ENCODE data around the gene CENPT. TPM values are rescaled to one million over a fixed set of nuclear protein-coding genes. Genes with fewer than 3 reads are reported as not detected.

The CENPT gene
- total and polyA plus RNA-seq, 2 of the 13 experiments (the other 11 are each of a cell fraction or from before 2014, with no cell fraction given) = 40.9 to 43.3 TPM

DNA sequence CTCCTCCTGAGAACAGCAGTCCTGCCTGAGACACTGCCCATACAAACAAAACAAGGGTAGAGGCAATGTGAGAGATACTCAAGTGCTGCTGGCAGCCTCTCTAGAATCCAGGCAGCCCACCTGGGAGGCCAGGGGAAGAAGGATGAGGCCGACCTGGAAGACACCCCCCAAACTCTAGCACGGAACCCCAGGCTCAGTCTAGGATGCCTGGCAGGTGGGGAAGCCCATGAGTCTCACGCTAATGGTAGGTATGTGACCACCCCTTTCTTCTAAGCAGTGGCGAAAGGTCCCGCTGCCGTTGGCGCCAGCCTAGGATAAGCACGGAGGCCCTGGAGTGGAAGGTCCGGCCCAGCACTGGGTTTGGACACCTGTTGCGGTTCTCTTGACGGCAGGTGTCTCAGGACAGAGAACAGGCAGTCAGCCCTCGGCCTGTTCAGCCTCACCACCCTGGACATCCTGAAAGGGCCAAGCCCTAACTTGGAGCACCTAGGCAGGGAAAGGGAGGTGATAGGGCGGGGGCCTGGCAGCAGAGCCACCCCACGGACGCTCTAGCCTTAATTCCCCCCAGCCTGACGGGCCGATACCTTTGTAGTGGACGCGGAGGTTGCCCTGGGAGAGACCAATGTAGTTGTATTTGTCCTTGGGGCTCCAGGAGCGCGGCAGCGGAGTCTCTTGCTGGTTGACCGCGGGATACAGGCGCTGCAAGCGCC is 41.6 kb downstream of the CENPT start (continued):
- TF ChIP-seq, protein P1, sequence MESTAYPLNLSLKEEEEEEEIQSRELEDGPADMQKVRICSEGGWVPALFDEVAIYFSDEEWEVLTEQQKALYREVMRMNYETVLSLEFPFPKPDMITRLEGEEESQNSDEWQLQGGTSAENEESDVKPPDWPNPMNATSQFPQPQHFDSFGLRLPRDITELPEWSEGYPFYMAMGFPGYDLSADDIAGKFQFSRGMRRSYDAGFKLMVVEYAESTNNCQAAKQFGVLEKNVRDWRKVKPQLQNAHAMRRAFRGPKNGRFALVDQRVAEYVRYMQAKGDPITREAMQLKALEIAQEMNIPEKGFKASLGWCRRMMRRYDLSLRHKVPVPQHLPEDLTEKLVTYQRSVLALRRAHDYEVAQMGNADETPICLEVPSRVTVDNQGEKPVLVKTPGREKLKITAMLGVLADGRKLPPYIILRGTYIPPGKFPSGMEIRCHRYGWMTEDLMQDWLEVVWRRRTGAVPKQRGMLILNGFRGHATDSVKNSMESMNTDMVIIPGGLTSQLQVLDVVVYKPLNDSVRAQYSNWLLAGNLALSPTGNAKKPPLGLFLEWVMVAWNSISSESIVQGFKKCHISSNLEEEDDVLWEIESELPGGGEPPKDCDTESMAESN (CRISPR knock-in tag; conservative IDR thresholded peaks at IDR 0.05) = peak; percentile 26; the same call in 1 of the 2 replicates
- TF ChIP-seq, protein P2, sequence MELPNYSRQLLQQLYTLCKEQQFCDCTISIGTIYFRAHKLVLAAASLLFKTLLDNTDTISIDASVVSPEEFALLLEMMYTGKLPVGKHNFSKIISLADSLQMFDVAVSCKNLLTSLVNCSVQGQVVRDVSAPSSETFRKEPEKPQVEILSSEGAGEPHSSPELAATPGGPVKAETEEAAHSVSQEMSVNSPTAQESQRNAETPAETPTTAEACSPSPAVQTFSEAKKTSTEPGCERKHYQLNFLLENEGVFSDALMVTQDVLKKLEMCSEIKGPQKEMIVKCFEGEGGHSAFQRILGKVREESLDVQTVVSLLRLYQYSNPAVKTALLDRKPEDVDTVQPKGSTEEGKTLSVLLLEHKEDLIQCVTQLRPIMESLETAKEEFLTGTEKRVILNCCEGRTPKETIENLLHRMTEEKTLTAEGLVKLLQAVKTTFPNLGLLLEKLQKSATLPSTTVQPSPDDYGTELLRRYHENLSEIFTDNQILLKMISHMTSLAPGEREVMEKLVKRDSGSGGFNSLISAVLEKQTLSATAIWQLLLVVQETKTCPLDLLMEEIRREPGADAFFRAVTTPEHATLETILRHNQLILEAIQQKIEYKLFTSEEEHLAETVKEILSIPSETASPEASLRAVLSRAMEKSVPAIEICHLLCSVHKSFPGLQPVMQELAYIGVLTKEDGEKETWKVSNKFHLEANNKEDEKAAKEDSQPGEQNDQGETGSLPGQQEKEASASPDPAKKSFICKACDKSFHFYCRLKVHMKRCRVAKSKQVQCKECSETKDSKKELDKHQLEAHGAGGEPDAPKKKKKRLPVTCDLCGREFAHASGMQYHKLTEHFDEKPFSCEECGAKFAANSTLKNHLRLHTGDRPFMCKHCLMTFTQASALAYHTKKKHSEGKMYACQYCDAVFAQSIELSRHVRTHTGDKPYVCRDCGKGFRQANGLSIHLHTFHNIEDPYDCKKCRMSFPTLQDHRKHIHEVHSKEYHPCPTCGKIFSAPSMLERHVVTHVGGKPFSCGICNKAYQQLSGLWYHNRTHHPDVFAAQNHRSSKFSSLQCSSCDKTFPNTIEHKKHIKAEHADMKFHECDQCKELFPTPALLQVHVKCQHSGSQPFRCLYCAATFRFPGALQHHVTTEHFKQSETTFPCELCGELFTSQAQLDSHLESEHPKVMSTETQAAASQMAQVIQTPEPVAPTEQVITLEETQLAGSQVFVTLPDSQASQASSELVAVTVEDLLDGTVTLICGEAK (IDR thresholded peaks at IDR 0.05) = no peak
- TF ChIP-seq, protein P2 (CRISPR knock-in tag; IDR thresholded peaks at IDR 0.05) = 0 out of 2 replicates have a peak, but pooled peaks have one; percentile 3
- TF ChIP-seq IRX3 (CRISPR knock-in tag; IDR thresholded peaks at IDR 0.05; ENCODE audit: borderline replicate concordance, low read depth) (no peak), ZNF891 (CRISPR knock-in tag; IDR thresholded peaks at IDR 0.05) (0 out of 2 replicates have a peak, but pooled peaks have one; percentile 83), ZNF329 (CRISPR knock-in tag; IDR thresholded peaks at IDR 0.05; ENCODE audit: low read depth) (no peak), ATF7-NPFF (CRISPR knock-in tag; IDR thresholded peaks at IDR 0.05; ENCODE audit: low read depth) (0 out of 2 replicates have a peak, but pooled peaks have one; percentile 31), ARNTL (CRISPR knock-in tag; IDR thresholded peaks at IDR 0.05) (0 out of 2 replicates have a peak, but pooled peaks have one; percentile 18), FOXA3 (CRISPR knock-in tag; IDR thresholded peaks at IDR 0.05) (no peak), ZKSCAN8 (CRISPR knock-in tag; IDR thresholded peaks at IDR 0.05; ENCODE audit: borderline replicate concordance) (no peak), HIVEP1 (CRISPR knock-in tag; IDR thresholded peaks at IDR 0.05) (no peak; the same call in 1 of the 2 replicates), GLI4 (CRISPR knock-in tag; IDR thresholded peaks at IDR 0.05; ENCODE audit: borderline replicate concordance) (peak; percentile 96; the same call in 1 of the 2 replicates), ZNF773 (CRISPR knock-in tag; IDR thresholded peaks at IDR 0.05; ENCODE audit: borderline replicate concordance) (0 out of 2 replicates have a peak, but pooled peaks have one; percentile 15), CHCHD3 (CRISPR knock-in tag; IDR thresholded peaks at IDR 0.05) (peak; percentile 67; the same call in 1 of the 2 replicates)
- TF ChIP-seq, protein P3, sequence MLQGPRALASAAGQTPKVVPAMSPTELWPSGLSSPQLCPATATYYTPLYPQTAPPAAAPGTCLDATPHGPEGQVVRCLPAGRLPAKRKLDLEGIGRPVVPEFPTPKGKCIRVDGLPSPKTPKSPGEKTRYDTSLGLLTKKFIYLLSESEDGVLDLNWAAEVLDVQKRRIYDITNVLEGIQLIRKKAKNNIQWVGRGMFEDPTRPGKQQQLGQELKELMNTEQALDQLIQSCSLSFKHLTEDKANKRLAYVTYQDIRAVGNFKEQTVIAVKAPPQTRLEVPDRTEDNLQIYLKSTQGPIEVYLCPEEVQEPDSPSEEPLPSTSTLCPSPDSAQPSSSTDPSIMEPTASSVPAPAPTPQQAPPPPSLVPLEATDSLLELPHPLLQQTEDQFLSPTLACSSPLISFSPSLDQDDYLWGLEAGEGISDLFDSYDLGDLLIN (CRISPR knock-in tag; IDR thresholded peaks at IDR 0.05; ENCODE audit: borderline replicate concordance) = 0 out of 2 replicates have a peak, but pooled peaks have one; percentile 26
